GM12878 (cell line): ENCODE measurements around the gene MAP3K5. TPM values are rescaled to one million over a fixed set of nuclear protein-coding genes. Genes with fewer than 3 reads are reported as not detected.

Source experiments
- ATAC-seq: fragments of 200-7000 bp; cut with Tn5 transposase; 3 replicates; pipeline ENCODE4 v1.9.1; 2020; ENCODE audit warnings: mild to moderate bottlenecking, moderate library complexity
- BruUV-seq: library from RNA; stranded (reverse); fragments of 400-500 nt; replicated peaks from 2 replicates; lab custom pipeline; 2021; lab: Mats Ljungman, UMichigan
- CTCF ChIA-PET: fragments of 300-600 bp; sonication (Branson Sonifier 250); formaldehyde crosslinking; extraction: SDS; loops from one replicate; lab custom pipeline; 2021; ENCODE audit warnings: inconsistent platforms; lab: Yijun Ruan, JAX
- POLR2A ChIA-PET: fragments of 350-600 bp; formaldehyde crosslinking; extraction: SDS; loops from one replicate; lab custom pipeline; 2021; ENCODE audit warnings: inconsistent platforms; lab: Charles Lee
- RAD21 ChIA-PET: fragments of 300-600 bp; sonication (Branson Sonifier 250); formaldehyde crosslinking; loops from one replicate; lab custom pipeline; 2023; ENCODE audit warnings: antibody characterized with exemption; ENCODE audit not compliant: unreplicated experiment; lab: Charles Lee
- SMC1A ChIA-PET: fragments of 300-600 bp; sonication (Branson Sonifier 250); formaldehyde crosslinking; loops from one replicate; lab custom pipeline; 2023; ENCODE audit not compliant: unreplicated experiment, uncharacterized antibody; lab: Charles Lee
- DNase-seq: peaks from one replicate; pipeline ENCODE4 v3.0.0-alpha.2; 2011; ENCODE audit warnings: low read depth, low spot score
- FAIRE-seq: peaks from 3 replicates; lab custom pipeline; 2011; peaks lifted over from hg19 to GRCh38; lab: Jason Lieb, UNC
- H2AFZ ChIP-seq: 2 replicates; pipeline ENCODE4 v1.6.0; 2011; ENCODE audit warnings: low read depth, low read length, control low read depth; ENCODE audit not compliant: control insufficient read depth
- H3K27ac ChIP-seq: 2 replicates; pipeline ENCODE4 v1.5.1; 2011; ENCODE audit warnings: control low read depth; ENCODE audit not compliant: control insufficient read depth, insufficient read depth
- H3K27me3 ChIP-seq, 2 experiments: replicated peaks in 1 of 2; 2 replicates each; pipeline versions ENCODE4 v1.6.0 to v1.6.1; 2011; ENCODE audit warnings: low read length in 1 of 2; ENCODE audit not compliant: control insufficient read depth in 2 of 2, insufficient read depth in 2 of 2
- H3K36me3 ChIP-seq, 2 experiments: 2 replicates each; pipeline ENCODE4 v1.5.1; 2011; ENCODE audit warnings: low read length in 1 of 2; ENCODE audit not compliant: control insufficient read depth in 2 of 2, insufficient read depth in 2 of 2
- H3K4me1 ChIP-seq: 2 replicates; pipeline ENCODE4 v1.6.1; 2011; ENCODE audit warnings: mild to moderate bottlenecking, low read length, moderate library complexity, mixed read lengths; ENCODE audit not compliant: control insufficient read depth, insufficient read depth
- H3K4me2 ChIP-seq: 2 replicates; pipeline ENCODE4 v1.6.0; 2011; ENCODE audit warnings: control low read depth; ENCODE audit not compliant: control insufficient read depth, insufficient read depth
- H3K4me3 ChIP-seq: fragments of 200-600 bp; sonication (generic); 2 replicates; pipeline ENCODE4 v1.5.1; 2016
- H3K79me2 ChIP-seq: 2 replicates; pipeline ENCODE4 v1.6.0; 2011; ENCODE audit warnings: low read length; ENCODE audit not compliant: control insufficient read depth, insufficient read depth
- H3K9ac ChIP-seq: 2 replicates; pipeline ENCODE4 v1.8.0; 2011; ENCODE audit warnings: low read length, control low read depth, mixed read lengths; ENCODE audit not compliant: control insufficient read depth, insufficient read depth
- H3K9me3 ChIP-seq: replicated peaks from 3 replicates; pipeline ENCODE4 v1.5.1; 2011; ENCODE audit warnings: mild to moderate bottlenecking, low read length; ENCODE audit not compliant: control insufficient read depth, insufficient read depth
- H4K20me1 ChIP-seq: 2 replicates; pipeline ENCODE4 v1.6.0; 2011; ENCODE audit not compliant: control insufficient read depth, insufficient read depth
- EGR1 ChIP-seq, 2 experiments: IDR thresholded peaks; 1 replicate in 1 of 2; 2 replicates in 1 of 2; pipeline ENCODE4 v1.6.1; 2011 to 2012; ENCODE audit warnings: low read depth in 2 of 2, low read length in 2 of 2, borderline replicate concordance in 1 of 2, mild to moderate bottlenecking in 1 of 2, moderate library complexity in 1 of 2
- EZH2 ChIP-seq: IDR thresholded peaks from 2 replicates; pipeline ENCODE4 v1.6.1; 2012; ENCODE audit warnings: low read depth, mild to moderate bottlenecking, control low read depth, inconsistent platforms, low read length, borderline replicate concordance; ENCODE audit not compliant: control insufficient read depth
- GABPA ChIP-seq: IDR thresholded peaks from 2 replicates; pipeline ENCODE4 v1.6.1; 2014; ENCODE audit warnings: antibody characterized with exemption, low read depth, mild to moderate bottlenecking, inconsistent platforms
- LARP7 ChIP-seq: fragments of 450-650 bp; IDR thresholded peaks from 2 replicates; pipeline ENCODE4 v1.6.1; 2017; ENCODE audit warnings: mild to moderate bottlenecking
- MTA2 ChIP-seq: fragments of 450-650 bp; IDR thresholded peaks from 2 replicates; pipeline ENCODE4 v1.6.1; 2016; ENCODE audit warnings: low read depth, mild to moderate bottlenecking, moderate library complexity
- MYC ChIP-seq: IDR thresholded peaks from 2 replicates; pipeline ENCODE4 v1.6.1; 2011; ENCODE audit warnings: mild to moderate bottlenecking, low read length, moderate library complexity, inconsistent platforms; ENCODE audit not compliant: insufficient read depth, insufficient replicate concordance, insufficient read length, severe bottlenecking
- NBN ChIP-seq: fragments of 450-650 bp; IDR thresholded peaks from 2 replicates; pipeline ENCODE4 v1.6.1; 2016
- WGBS: methylation state at CpG from one replicate; pipeline ENCODE4 v1.1.6; 2016; ENCODE audit warnings: low lambda C conversion rate; ENCODE audit not compliant: insufficient replicate concordance, insufficient coverage; ENCODE audit errors: missing lambda C conversion rate; 5-methylcytosine and 5-hydroxymethylcytosine counted together
- in situ Hi-C: fragments of 300-500 bp; cut with MboI; formaldehyde crosslinking; loops from 9 replicates; pipeline ENCODE4 v1.14.3; 2018; ENCODE audit warnings: mixed read lengths
- intact Hi-C: fragments of 100-400 bp; cut with micrococcal nuclease; formaldehyde crosslinking; loops from one replicate; pipeline ENCODE4 v1.14.2; 2022; ENCODE audit not compliant: unreplicated experiment
- polyA plus RNA-seq, 11 experiments: library from polyadenylated mRNA; depleted of rRNA in 4 of 11; unstranded in 6 of 11; stranded (reverse) in 5 of 11; fragments of >200 nt; fragmentation: Nextera tagmentation in 4 of 11; fragmentation: Illumina TruSeq in 1 of 11; extraction: Ambion mirVana in 4 of 11; extraction: Trizol in 1 of 11; gene quantifications; 1 replicate in 1 of 11; 2 replicates in 10 of 11; pipeline versions ENCODE4 v1.2.1 to v1.2.3, GENCODE V29; 2011 to 2016; ENCODE audit warnings: inconsistent platforms in 2 of 11, missing spikeins in 2 of 11, low read depth in 1 of 11
- total RNA-seq, 4 experiments: library from RNA; depleted of rRNA in 3 of 4; stranded (reverse); fragments of >200 nt in 3 of 4; fragmentation: Illumina TruSeq in 1 of 4; extraction: Trizol in 1 of 4; gene quantifications; 2 replicates each; pipeline versions ENCODE4 v1.2.1 to v1.2.3, GENCODE V29; 2013 to 2021
- TF ChIP-seq, protein P1 (sequence below): fragments of 450-650 bp; IDR thresholded peaks from 2 replicates; pipeline ENCODE4 v1.6.1; 2017; ENCODE audit warnings: mild to moderate bottlenecking, low read depth, inconsistent platforms; ENCODE audit not compliant: poor library complexity, severe bottlenecking
- TF ChIP-seq, protein P2 (sequence below): IDR thresholded peaks from 2 replicates; pipeline ENCODE4 v1.6.1; 2012; ENCODE audit warnings: improper control_type of control experiment, low read depth, low read length; ENCODE audit not compliant: insufficient replicate concordance

The MAP3K5 gene
- total and polyA plus RNA-seq, 10 of the 15 experiments (the other 5 are each of a cell fraction or from before 2014, with no cell fraction given), result 5.4 to 34.3 (median 26.4) TPM

DNA sequence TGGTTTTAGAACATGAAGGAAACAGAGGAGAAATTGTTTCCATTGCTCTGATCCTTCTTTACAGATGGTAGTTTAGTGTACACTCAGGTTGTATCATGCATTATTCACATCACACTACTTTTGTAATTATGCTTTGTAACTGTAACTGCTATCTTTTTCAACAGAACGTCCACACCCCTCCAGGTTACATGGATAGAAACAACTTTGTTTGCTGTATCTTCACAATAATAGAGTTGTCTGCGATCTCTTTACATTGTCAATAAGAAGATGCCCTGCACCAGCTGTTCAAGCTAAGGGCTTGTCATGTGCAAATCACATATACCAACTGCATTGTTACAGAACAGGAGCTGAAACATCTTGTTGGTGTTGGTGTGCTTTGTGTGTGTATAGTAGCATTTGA is 174.2 kb downstream of the MAP3K5 start:
- Histone ChIP-seq H3K27ac (no peak overlapping the region), H3K36me3 (peaks cover 6 to 43% of the 10 kb centered on the region in 2 experiments), H3K9me3 (no peaks in the 10 kb centered on the region), H3K4me2 (no peak overlapping the region), H3K27me3 (no peaks in the 10 kb centered on the region), H3K9ac (no peak overlapping the region), H2AFZ (no peak overlapping the region)
- in situ Hi-C loops, result no loop called here
- no peak for ATAC-seq
- TF ChIP-seq MYC (no peak), MTA2 (no peak), LARP7 (no peak), EGR1 (IDR thresholded peaks at IDR 0.05; ENCODE audit: borderline replicate concordance in 1 of 2, low read depth in 2 of 2, low read length in 2 of 2) (no peak)
- TF ChIP-seq, all 136 proteins: peak for 0
- ChIA-PET SMC1A (interaction anchor here (1.3 kb wide), 1 partner anchor 25 kb away, joined by 4 read pairs; no protein-coding TSS in a partner anchor), RAD21 (interaction anchor here (1.5 kb wide), 1 partner anchor 26 kb away, joined by 3 read pairs; no protein-coding TSS in a partner anchor), CTCF (interaction anchor here (1.0 to 6.6 kb wide), 4 partner anchors 11 to 174 kb away, joined by 3 to 38 read pairs (median 4); partner anchors contain the start of gene MAP3K5), POLR2A (no interaction called here)
- FAIRE-seq (no peak), DNase-seq (no peak)
- Histone ChIP-seq H3K79me2 (no peaks in the 10 kb centered on the region), H4K20me1 (no peaks in the 10 kb centered on the region), H3K4me1 (no peaks in the 10 kb centered on the region), H3K4me3 (no peak overlapping the region)
- 97% methylated on average over 2 of the region's 2 CpGs for WGBS
- BruUV-seq, result no TSS peak
- intact Hi-C loops, result no loop called here

DNA sequence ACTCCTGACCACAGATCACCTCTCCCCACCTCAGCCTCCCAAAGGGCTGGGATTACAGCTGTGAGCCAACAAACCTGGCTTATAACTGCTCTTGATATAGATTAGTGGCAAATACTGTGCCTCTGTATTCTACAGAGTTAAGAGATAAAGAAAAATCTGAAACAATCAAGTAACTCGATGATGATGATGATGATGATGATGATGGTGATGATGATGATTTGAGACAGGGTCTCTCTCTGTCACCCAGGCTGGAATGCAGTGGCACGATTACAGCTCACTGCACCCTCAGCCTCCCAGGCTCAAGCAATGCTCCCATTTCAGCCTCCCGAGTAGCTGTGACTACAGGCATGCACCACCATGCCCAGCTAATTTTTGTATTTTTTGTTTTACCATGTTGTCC is 175.8 kb downstream of the MAP3K5 start:
- BruUV-seq, result no TSS peak
- H3K4me3 ChIP-seq, result no peak overlapping the region
- no peaks in the 10 kb centered on the region for H3K79me2 ChIP-seq
- no peak overlapping the region for H3K27ac ChIP-seq
- RAD21 ChIA-PET, result interaction anchor here (0.6 to 1.3 kb wide), 2 partner anchors 169 to 176 kb away, joined by 3 read pairs; partner anchors contain the start of gene MAP3K5
- intact Hi-C loops (no loop called here), in situ Hi-C loops (no loop called here)
- H3K36me3 ChIP-seq, result peaks cover 4 to 48% of the 10 kb centered on the region in 2 experiments; a peak in 3 of 4 replicates
- no peaks in the 10 kb centered on the region for H3K27me3 ChIP-seq
- H3K9me3 ChIP-seq, result no peaks in the 10 kb centered on the region
- POLR2A ChIA-PET, result no interaction called here
- CTCF ChIA-PET, result interaction anchor here (0.9 to 6.6 kb wide), 3 partner anchors 16 to 176 kb away, joined by 3 to 38 read pairs (median 5); partner anchors contain the start of gene MAP3K5
- H2AFZ ChIP-seq, result no peak overlapping the region
- no peaks in the 10 kb centered on the region for H4K20me1 ChIP-seq
- no peak overlapping the region for H3K4me2 ChIP-seq
- no peaks in the 10 kb centered on the region for H3K4me1 ChIP-seq
- 100% methylated on average over 3 of the region's 3 CpGs for WGBS
- ATAC-seq, result no peak
- SMC1A ChIA-PET, result interaction anchor here (0.8 to 2.6 kb wide), 4 partner anchors 15 to 170 kb away, joined by 3 to 9 read pairs (median 4); no protein-coding TSS in a partner anchor
- no peak for FAIRE-seq
- H3K9ac ChIP-seq, result no peak overlapping the region
- no peak for DNase-seq
- TF ChIP-seq, protein P1, sequence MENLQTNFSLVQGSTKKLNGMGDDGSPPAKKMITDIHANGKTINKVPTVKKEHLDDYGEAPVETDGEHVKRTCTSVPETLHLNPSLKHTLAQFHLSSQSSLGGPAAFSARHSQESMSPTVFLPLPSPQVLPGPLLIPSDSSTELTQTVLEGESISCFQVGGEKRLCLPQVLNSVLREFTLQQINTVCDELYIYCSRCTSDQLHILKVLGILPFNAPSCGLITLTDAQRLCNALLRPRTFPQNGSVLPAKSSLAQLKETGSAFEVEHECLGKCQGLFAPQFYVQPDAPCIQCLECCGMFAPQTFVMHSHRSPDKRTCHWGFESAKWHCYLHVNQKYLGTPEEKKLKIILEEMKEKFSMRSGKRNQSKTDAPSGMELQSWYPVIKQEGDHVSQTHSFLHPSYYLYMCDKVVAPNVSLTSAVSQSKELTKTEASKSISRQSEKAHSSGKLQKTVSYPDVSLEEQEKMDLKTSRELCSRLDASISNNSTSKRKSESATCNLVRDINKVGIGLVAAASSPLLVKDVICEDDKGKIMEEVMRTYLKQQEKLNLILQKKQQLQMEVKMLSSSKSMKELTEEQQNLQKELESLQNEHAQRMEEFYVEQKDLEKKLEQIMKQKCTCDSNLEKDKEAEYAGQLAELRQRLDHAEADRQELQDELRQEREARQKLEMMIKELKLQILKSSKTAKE, result no peak
- TF ChIP-seq NBN, result no peak
- no peak for TF ChIP-seq EZH2
- TF ChIP-seq, protein P2, sequence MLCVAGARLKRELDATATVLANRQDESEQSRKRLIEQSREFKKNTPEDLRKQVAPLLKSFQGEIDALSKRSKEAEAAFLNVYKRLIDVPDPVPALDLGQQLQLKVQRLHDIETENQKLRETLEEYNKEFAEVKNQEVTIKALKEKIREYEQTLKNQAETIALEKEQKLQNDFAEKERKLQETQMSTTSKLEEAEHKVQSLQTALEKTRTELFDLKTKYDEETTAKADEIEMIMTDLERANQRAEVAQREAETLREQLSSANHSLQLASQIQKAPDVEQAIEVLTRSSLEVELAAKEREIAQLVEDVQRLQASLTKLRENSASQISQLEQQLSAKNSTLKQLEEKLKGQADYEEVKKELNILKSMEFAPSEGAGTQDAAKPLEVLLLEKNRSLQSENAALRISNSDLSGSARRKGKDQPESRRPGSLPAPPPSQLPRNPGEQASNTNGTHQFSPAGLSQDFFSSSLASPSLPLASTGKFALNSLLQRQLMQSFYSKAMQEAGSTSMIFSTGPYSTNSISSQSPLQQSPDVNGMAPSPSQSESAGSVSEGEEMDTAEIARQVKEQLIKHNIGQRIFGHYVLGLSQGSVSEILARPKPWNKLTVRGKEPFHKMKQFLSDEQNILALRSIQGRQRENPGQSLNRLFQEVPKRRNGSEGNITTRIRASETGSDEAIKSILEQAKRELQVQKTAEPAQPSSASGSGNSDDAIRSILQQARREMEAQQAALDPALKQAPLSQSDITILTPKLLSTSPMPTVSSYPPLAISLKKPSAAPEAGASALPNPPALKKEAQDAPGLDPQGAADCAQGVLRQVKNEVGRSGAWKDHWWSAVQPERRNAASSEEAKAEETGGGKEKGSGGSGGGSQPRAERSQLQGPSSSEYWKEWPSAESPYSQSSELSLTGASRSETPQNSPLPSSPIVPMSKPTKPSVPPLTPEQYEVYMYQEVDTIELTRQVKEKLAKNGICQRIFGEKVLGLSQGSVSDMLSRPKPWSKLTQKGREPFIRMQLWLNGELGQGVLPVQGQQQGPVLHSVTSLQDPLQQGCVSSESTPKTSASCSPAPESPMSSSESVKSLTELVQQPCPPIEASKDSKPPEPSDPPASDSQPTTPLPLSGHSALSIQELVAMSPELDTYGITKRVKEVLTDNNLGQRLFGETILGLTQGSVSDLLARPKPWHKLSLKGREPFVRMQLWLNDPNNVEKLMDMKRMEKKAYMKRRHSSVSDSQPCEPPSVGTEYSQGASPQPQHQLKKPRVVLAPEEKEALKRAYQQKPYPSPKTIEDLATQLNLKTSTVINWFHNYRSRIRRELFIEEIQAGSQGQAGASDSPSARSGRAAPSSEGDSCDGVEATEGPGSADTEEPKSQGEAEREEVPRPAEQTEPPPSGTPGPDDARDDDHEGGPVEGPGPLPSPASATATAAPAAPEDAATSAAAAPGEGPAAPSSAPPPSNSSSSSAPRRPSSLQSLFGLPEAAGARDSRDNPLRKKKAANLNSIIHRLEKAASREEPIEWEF, result no peak
- TF ChIP-seq GABPA, result no peak
